ENCODE results near the gene SPATA13. TPM values are rescaled to one million over a fixed set of nuclear protein-coding genes. Genes with fewer than 3 reads are reported as not detected.

SPATA13 gene
- total RNA-seq, 1 donor from 2014 or later, result 38.2 TPM

- Histone ChIP-seq H3K27me3 (no peaks in the 10 kb centered on the region), H3K9me3 (peaks cover 0 to 2% of the 10 kb centered on the region in 2 donors), H3K27ac (no peak overlapping the region), H3K36me3 (no peaks in the 10 kb centered on the region), H3K4me3 (no peak overlapping the region), H3K4me1 (no peaks in the 10 kb centered on the region)
- intact Hi-C loops (cut with DNase I), result no loop called here
- no peak for TF ChIP-seq CTCF (IDR thresholded peaks at IDR 0.05)
- no peak for DNase-seq (ENCODE audit: low spot score in 2 of 2)
Observed at GRCh38 chr13:24183741-24184182, 23.2 kb downstream of the SPATA13 start.

GRCh38 chr13:24184265-24184841 is 23.8 kb downstream of the SPATA13 start:
- no peak overlapping the region for H3K27ac ChIP-seq
- TF ChIP-seq CTCF (IDR thresholded peaks at IDR 0.05), result no peak
- no peaks in the 10 kb centered on the region for H3K36me3 ChIP-seq
- H3K9me3 ChIP-seq, result peaks cover 0 to 3% of the 10 kb centered on the region in 2 donors
- DNase-seq (ENCODE audit: low spot score in 2 of 2), result no peak
- H3K4me3 ChIP-seq, result no peak overlapping the region
- H3K27me3 ChIP-seq, result no peaks in the 10 kb centered on the region
- intact Hi-C loops (cut with DNase I), result no loop called here
- no peaks in the 10 kb centered on the region for H3K4me1 ChIP-seq

- no peak for TF ChIP-seq CTCF (IDR thresholded peaks at IDR 0.05)
- H3K27ac ChIP-seq, result no peak overlapping the region
- H3K36me3 ChIP-seq, result no peaks in the 10 kb centered on the region
- H3K27me3 ChIP-seq, result no peaks in the 10 kb centered on the region
- H3K9me3 ChIP-seq, result peaks cover 0 to 3% of the 10 kb centered on the region in 2 donors
- no peak for DNase-seq (ENCODE audit: low spot score in 2 of 2)
- H3K4me3 ChIP-seq, result no peak overlapping the region
- H3K4me1 ChIP-seq, result no peaks in the 10 kb centered on the region
- intact Hi-C loops (cut with DNase I), result no loop called here
Observed at GRCh38 chr13:24184882-24185281, 24.4 kb downstream of the SPATA13 start.

- DNase-seq (ENCODE audit: low spot score in 2 of 2), result no peak
- no peaks in the 10 kb centered on the region for H3K4me1 ChIP-seq
- no peak for TF ChIP-seq CTCF (IDR thresholded peaks at IDR 0.05)
- intact Hi-C loops (cut with DNase I), result no loop called here
- no peaks in the 10 kb centered on the region for H3K27me3 ChIP-seq
- H3K9me3 ChIP-seq, result peaks cover 0 to 3% of the 10 kb centered on the region in 2 donors
- no peak overlapping the region for H3K27ac ChIP-seq
- no peaks in the 10 kb centered on the region for H3K36me3 ChIP-seq
- H3K4me3 ChIP-seq, result no peak overlapping the region
Observed at GRCh38 chr13:24185591-24186232, 25.2 kb downstream of the SPATA13 start.

GRCh38 chr13:24187185-24187584 is 26.7 kb downstream of the SPATA13 start:
- no peaks in the 10 kb centered on the region for H3K27me3 ChIP-seq
- no peaks in the 10 kb centered on the region for H3K4me1 ChIP-seq
- H3K9me3 ChIP-seq, result peaks cover 0 to 3% of the 10 kb centered on the region in 2 donors
- no peak for DNase-seq (ENCODE audit: low spot score in 2 of 2)
- TF ChIP-seq CTCF (IDR thresholded peaks at IDR 0.05), result no peak
- no peaks in the 10 kb centered on the region for H3K36me3 ChIP-seq
- intact Hi-C loops (cut with DNase I), result no loop called here
- no peak overlapping the region for H3K27ac ChIP-seq
- no peak overlapping the region for H3K4me3 ChIP-seq

All from ascending aorta (tissue), 2 donors.